ENCODE results near the gene ZNF423. TPM values are rescaled to one million over a fixed set of nuclear protein-coding genes. Genes with fewer than 3 reads are reported as not detected.

ZNF423 gene
- total RNA-seq, 1 donor from 2014 or later, result 49.8 TPM

- H3K4me3 Mint-ChIP-seq (ENCODE audit: low read depth), result no peak overlapping the region
- peaks cover 3% of the 10 kb centered on the region for H3K36me3 Mint-ChIP-seq (ENCODE audit: insufficient read depth)
- no peak for DNase-seq (ENCODE audit: low spot score, unreplicated experiment)
- no peaks in the 10 kb centered on the region for H3K9me3 Mint-ChIP-seq (ENCODE audit: low read depth)
- H3K27me3 Mint-ChIP-seq, result no peaks in the 10 kb centered on the region
- H3K4me1 Mint-ChIP-seq (ENCODE audit: low read depth), result no peaks in the 10 kb centered on the region
- no peak overlapping the region for H3K27ac Mint-ChIP-seq
- TF ChIP-seq, protein P1, sequence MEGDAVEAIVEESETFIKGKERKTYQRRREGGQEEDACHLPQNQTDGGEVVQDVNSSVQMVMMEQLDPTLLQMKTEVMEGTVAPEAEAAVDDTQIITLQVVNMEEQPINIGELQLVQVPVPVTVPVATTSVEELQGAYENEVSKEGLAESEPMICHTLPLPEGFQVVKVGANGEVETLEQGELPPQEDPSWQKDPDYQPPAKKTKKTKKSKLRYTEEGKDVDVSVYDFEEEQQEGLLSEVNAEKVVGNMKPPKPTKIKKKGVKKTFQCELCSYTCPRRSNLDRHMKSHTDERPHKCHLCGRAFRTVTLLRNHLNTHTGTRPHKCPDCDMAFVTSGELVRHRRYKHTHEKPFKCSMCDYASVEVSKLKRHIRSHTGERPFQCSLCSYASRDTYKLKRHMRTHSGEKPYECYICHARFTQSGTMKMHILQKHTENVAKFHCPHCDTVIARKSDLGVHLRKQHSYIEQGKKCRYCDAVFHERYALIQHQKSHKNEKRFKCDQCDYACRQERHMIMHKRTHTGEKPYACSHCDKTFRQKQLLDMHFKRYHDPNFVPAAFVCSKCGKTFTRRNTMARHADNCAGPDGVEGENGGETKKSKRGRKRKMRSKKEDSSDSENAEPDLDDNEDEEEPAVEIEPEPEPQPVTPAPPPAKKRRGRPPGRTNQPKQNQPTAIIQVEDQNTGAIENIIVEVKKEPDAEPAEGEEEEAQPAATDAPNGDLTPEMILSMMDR (IDR thresholded peaks at IDR 0.05; ENCODE audit: unreplicated experiment), result no peak
Measured at GRCh38 chr16:49631187-49632041, 224.5 kb downstream of the ZNF423 start.

- H3K27ac Mint-ChIP-seq, result no peak overlapping the region
- no peaks in the 10 kb centered on the region for H3K27me3 Mint-ChIP-seq
- TF ChIP-seq, protein P1 (IDR thresholded peaks at IDR 0.05; ENCODE audit: unreplicated experiment), result no peak
- H3K36me3 Mint-ChIP-seq (ENCODE audit: insufficient read depth), result peaks cover 3% of the 10 kb centered on the region
- H3K9me3 Mint-ChIP-seq (ENCODE audit: low read depth), result no peaks in the 10 kb centered on the region
- no peak for DNase-seq (ENCODE audit: low spot score, unreplicated experiment)
- no peak overlapping the region for H3K4me3 Mint-ChIP-seq (ENCODE audit: low read depth)
- H3K4me1 Mint-ChIP-seq (ENCODE audit: low read depth), result no peaks in the 10 kb centered on the region
Measured at GRCh38 chr16:49630783-49631182, 225.1 kb downstream of the ZNF423 start.

GRCh38 chr16:49629851-49630250, 226.1 kb downstream of the ZNF423 start:
- Mint-ChIP-seq H3K27me3 (no peaks in the 10 kb centered on the region), H3K36me3 (ENCODE audit: insufficient read depth) (peaks cover 1% of the 10 kb centered on the region), H3K4me1 (ENCODE audit: low read depth) (no peaks in the 10 kb centered on the region), H3K9me3 (ENCODE audit: low read depth) (no peaks in the 10 kb centered on the region), H3K27ac (no peak overlapping the region), H3K4me3 (ENCODE audit: low read depth) (no peak overlapping the region)
- DNase-seq (ENCODE audit: low spot score, unreplicated experiment), result no peak
- TF ChIP-seq, protein P1 (IDR thresholded peaks at IDR 0.05; ENCODE audit: unreplicated experiment), result no peak

DNA sequence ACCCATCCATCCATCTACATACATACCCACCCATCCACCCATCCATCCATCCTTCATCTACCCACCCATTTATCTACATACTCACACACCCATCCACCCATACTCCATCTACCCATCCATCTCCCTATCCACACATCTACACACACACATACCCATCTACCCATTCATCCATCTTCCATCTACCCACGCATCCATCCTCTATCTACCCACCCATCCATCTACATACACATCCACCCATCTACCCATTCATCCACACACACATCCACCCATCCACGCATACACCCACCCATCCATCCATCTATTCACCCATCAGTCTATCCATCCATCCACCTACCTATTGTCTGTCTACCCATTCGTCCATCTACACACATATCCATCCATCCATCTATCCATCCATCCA, 227.8 kb downstream of the ZNF423 start:
- H3K9me3 Mint-ChIP-seq (ENCODE audit: low read depth), result no peaks in the 10 kb centered on the region
- H3K27ac Mint-ChIP-seq, result no peak overlapping the region
- DNase-seq (ENCODE audit: low spot score, unreplicated experiment), result no peak
- no peak overlapping the region for H3K4me3 Mint-ChIP-seq (ENCODE audit: low read depth)
- peaks cover 5% of the 10 kb centered on the region for H3K4me1 Mint-ChIP-seq (ENCODE audit: low read depth)
- peaks cover 5% of the 10 kb centered on the region for H3K36me3 Mint-ChIP-seq (ENCODE audit: insufficient read depth)
- TF ChIP-seq, protein P1 (IDR thresholded peaks at IDR 0.05; ENCODE audit: unreplicated experiment), result no peak
- H3K27me3 Mint-ChIP-seq, result no peaks in the 10 kb centered on the region

GRCh38 chr16:49625311-49626065, 230.4 kb downstream of the ZNF423 start:
- H3K4me3 Mint-ChIP-seq (ENCODE audit: low read depth), result no peak overlapping the region
- no peaks in the 10 kb centered on the region for H3K27me3 Mint-ChIP-seq
- peaks cover 5% of the 10 kb centered on the region for H3K36me3 Mint-ChIP-seq (ENCODE audit: insufficient read depth)
- no peaks in the 10 kb centered on the region for H3K9me3 Mint-ChIP-seq (ENCODE audit: low read depth)
- no peak overlapping the region for H3K27ac Mint-ChIP-seq
- H3K4me1 Mint-ChIP-seq (ENCODE audit: low read depth), result peaks cover 10% of the 10 kb centered on the region
- TF ChIP-seq, protein P1 (IDR thresholded peaks at IDR 0.05; ENCODE audit: unreplicated experiment), result no peak
- no peak for DNase-seq (ENCODE audit: low spot score, unreplicated experiment)
